ENCODE results near the gene STX19.

Gene STX19

GRCh38 chr3:94036909-94037507 lies 8.6 kb upstream of the STX19 start (continued):
- no peak for TF ChIP-seq ZNF341 (tag by site-specific recombination; IDR thresholded peaks at IDR 0.05; ENCODE audit: low read depth)
- TF ChIP-seq BCL11A (tag by site-specific recombination; IDR thresholded peaks at IDR 0.05; ENCODE audit: low read depth), result no peak
- no peak for TF ChIP-seq YY2 (tag by site-specific recombination; IDR thresholded peaks at IDR 0.05)
- no peak for TF ChIP-seq ZNF350 (tag by site-specific recombination; IDR thresholded peaks at IDR 0.05)
- TF ChIP-seq ZNF324 (tag by site-specific recombination; IDR thresholded peaks at IDR 0.05), result no peak

DNA sequence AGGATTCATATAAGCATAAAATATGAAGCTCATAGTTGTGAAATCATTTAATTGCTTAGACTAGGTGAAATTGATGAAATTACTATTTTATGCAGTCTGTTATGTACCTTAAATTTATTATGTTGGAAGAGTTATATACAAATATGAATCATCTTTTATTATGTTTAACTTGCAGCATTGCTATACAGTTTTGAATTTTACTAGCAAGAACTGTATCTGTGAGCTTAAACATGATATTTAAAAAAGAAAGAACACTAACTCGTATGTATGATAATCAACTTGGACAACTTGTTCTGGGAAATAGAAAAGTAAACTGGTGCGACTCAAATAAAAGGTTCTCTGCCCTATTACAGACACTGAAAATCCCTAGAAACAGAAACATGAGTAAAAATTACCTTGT lies 1.8 kb downstream of the STX19 start:
- no peaks in the 10 kb centered on the region for H3K4me1 ChIP-seq (ENCODE audit: control insufficient read depth, insufficient read depth, low read length)
- no peak overlapping the region for H3K4me3 ChIP-seq (ENCODE audit: low read depth, low read length)
- H3K36me3 ChIP-seq (ENCODE audit: control insufficient read depth in 2 of 2, insufficient read depth in 1 of 2, low read length in 2 of 2), result no peaks in the 10 kb centered on the region; a peak in 1 of 3 replicates
- no peak overlapping the region for H3K27ac ChIP-seq (ENCODE audit: extremely low read depth, low read depth, low read length)
- ChIA-PET POLR2A (no interaction called here), CTCF (no interaction called here)
- no peaks in the 10 kb centered on the region for H3K9me3 ChIP-seq (ENCODE audit: control insufficient read depth, insufficient read depth, low read depth, low read length)
- no peak for TF ChIP-seq ZNF510 (tag by site-specific recombination; IDR thresholded peaks at IDR 0.05; ENCODE audit: insufficient replicate concordance)
- TF ChIP-seq ZNF266 (tag by site-specific recombination; IDR thresholded peaks at IDR 0.05; ENCODE audit: low read depth), result no peak
- no peak for TF ChIP-seq ZNF132 (tag by site-specific recombination; IDR thresholded peaks at IDR 0.05; ENCODE audit: borderline replicate concordance)
- no peak for TF ChIP-seq ZNF2 (tag by site-specific recombination; IDR thresholded peaks at IDR 0.05)

- Histone ChIP-seq H3K4me1 (ENCODE audit: control insufficient read depth, insufficient read depth, low read length) (no peaks in the 10 kb centered on the region), H3K36me3 (ENCODE audit: control insufficient read depth in 2 of 2, insufficient read depth in 1 of 2, low read length in 2 of 2) (no peaks in the 10 kb centered on the region; a peak in 1 of 3 replicates), H3K4me3 (ENCODE audit: low read depth, low read length) (no peak overlapping the region), H3K27ac (ENCODE audit: extremely low read depth, low read depth, low read length) (no peak overlapping the region), H3K9me3 (ENCODE audit: control insufficient read depth, insufficient read depth, low read depth, low read length) (no peaks in the 10 kb centered on the region)
- POLR2A ChIA-PET, result interaction anchor here (1.2 kb wide), 1 partner anchor 38 kb away, joined by 3 read pairs; the partner anchor contains the start of genes DHFR2 and NSUN3
- TF ChIP-seq KLF16 (tag by site-specific recombination; IDR thresholded peaks at IDR 0.05), result no peak
- TF ChIP-seq ZNF211 (tag by site-specific recombination; IDR thresholded peaks at IDR 0.05; ENCODE audit: low read depth), result no peak
- TF ChIP-seq GLI2 (tag by site-specific recombination; IDR thresholded peaks at IDR 0.05; ENCODE audit: borderline replicate concordance, low read depth), result no peak
- TF ChIP-seq ZBTB6 (tag by site-specific recombination; IDR thresholded peaks at IDR 0.05), result peak; percentile 87
- CTCF ChIA-PET, result interaction anchor here (0.7 kb wide), 1 partner anchor 498 kb away, joined by 3 read pairs; no protein-coding TSS in a partner anchor
These were observed 4.0 kb downstream of the STX19 start for GRCh38 chr3:94024385-94024784.

- H3K9me3 ChIP-seq (ENCODE audit: control insufficient read depth, insufficient read depth, low read depth, low read length), result no peaks in the 10 kb centered on the region
- CTCF ChIA-PET, result no interaction called here
- H3K4me3 ChIP-seq (ENCODE audit: low read depth, low read length), result no peak overlapping the region
- no peak overlapping the region for H3K27ac ChIP-seq (ENCODE audit: extremely low read depth, low read depth, low read length)
- TF ChIP-seq ZNF426 (tag by site-specific recombination; IDR thresholded peaks at IDR 0.05) (no peak), PRDM6 (tag by site-specific recombination; IDR thresholded peaks at IDR 0.05) (0 out of 2 replicates have a peak, but pooled peaks have one; percentile 21), ZNF433 (tag by site-specific recombination; IDR thresholded peaks at IDR 0.05; ENCODE audit: low read depth) (no peak)
- H3K36me3 ChIP-seq (ENCODE audit: control insufficient read depth in 2 of 2, insufficient read depth in 1 of 2, low read length in 2 of 2), result no peaks in the 10 kb centered on the region; a peak in 1 of 3 replicates
- POLR2A ChIA-PET, result no interaction called here
- H3K4me1 ChIP-seq (ENCODE audit: control insufficient read depth, insufficient read depth, low read length), result no peaks in the 10 kb centered on the region
These were observed 8.1 kb downstream of the STX19 start for GRCh38 chr3:94020293-94020692.
